Activated T-cell treated with anti-CD3 and anti-CD28 coated beads for 1 hour (primary cell): ENCODE measurements around the gene ABR.
"Not testable (repeated sequence)": the region's sequence is repeated elsewhere in the genome, so short reads cannot be mapped to it uniquely, and the experiment has no call there.

ENCODE experiments used
- DNase-seq: peaks from one replicate; pipeline ENCODE4 v3.0.0-alpha.2; 2020; ENCODE audit warnings: low read depth

ABR gene

GRCh38 chr17:1173432-1174262, 6.1 kb downstream of the ABR start:
- DNase-seq = no peak

GRCh38 chr17:1171953-1172352, 7.8 kb downstream of the ABR start:
- DNase-seq = no peak

DNA sequence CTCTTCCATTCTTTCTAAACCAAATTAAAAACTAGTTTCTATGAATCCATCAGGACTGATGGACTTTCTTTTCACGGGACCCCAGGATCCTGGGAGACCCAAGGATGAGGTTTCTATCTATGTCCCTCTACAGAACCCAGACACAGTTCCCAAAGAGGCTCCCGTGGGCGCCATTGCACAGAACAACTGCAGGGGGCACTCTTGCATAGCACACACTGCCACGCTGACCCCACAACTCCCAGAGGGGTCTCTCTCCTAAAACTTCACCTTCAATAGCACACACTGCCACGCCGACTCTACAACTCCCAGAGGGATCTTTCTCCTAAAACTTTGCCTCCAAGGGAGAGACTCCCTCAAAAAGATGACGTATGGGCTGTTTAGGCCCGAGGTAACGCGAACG, 9.0 kb downstream of the ABR start:
- DNase-seq = no peak

GRCh38 chr17:1169929-1170312, 9.9 kb downstream of the ABR start:
- no peak for DNase-seq

- DNase-seq = no peak
Observed at GRCh38 chr17:1169221-1169928, 10.4 kb downstream of the ABR start.

DNA sequence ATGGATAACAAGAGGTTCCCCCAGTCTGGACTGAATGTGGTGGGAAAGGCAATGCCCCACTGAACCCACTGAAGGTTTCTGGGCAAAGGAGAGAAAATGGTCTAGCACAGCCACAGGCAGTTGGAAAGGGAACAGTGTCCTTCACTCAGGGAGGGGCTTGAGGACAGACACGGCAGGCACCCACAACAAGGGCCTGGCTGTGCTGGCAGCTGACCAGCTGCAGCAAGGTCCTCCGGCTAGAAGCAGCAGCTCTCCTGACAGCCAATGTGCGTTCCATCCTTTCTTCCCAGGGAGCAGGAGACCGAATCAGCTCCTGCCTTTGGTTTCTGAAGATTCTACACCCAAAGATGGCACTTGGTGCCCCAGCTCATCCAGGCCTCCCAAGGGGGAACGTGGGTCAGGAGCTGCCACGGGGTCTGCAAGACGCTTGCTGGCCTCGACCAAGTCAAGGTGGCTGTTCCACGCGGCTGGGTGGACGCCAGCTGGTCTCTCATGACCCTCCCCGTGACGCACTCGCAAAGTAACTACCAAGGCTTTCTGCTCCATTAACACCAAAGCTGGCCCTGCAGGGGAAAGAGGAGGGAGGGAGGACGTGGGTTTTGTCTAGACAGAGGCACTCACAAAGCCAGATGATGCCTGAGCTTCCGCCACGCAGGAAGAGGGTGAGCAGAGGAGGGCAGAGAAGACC, 11.1 kb downstream of the ABR start:
- no peak for DNase-seq

DNA sequence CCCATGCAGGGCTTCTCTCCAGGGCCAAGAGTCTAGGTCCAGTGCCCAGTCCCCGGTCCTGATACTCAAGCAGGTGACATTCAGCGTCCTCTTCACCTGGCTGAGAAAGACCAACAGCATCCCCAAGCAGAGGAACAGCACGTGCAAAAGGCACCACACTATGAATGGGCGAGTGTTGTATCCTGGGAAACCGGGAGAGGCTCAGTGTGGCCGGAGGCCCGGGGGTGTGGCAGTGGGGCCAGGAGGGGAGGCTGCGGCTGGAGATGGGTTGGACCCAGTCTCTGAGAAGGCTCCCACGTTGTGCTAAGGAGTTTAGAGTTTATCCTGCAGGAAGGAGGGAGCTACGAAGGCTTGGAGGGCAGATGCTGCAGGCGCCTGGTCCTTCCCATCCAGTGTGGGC, 13.5 kb downstream of the ABR start:
- no peak for DNase-seq

GRCh38 chr17:1165836-1166235, 13.9 kb downstream of the ABR start:
- no peak for DNase-seq

DNA sequence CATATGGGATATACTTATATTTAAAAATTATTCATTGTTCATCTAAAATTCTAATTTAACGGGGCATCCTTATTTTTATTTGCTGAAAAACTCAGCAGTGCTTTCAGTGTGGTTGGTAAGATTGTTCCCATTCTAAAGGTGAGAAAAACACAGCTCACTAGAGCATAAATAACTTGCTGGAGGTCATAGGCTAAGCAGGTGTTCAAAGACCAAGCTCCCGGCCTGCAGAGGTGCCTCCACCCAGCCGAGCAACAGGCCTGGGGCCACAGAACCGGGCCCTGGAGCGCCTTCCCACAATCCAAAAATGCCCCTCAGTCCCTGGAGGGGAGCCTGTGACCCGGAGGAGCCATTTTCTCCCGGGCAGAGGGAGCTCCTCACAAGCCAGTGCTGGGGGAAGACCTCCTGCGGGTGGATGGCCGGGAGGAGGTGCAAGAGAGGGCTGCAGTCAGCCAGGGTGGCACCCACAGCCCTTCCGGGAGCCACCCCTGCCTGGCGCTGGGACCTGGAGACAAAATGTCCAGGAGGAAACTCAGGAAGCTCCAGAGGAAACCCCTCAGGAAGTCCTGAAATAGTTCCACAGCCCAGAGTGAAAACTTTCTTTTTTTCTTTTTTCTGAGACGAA, 14.7 kb downstream of the ABR start:
- DNase-seq = no peak

GRCh38 chr17:1162116-1162855, 17.5 kb downstream of the ABR start:
- no peak for DNase-seq

GRCh38 chr17:1160591-1161390, 19.0 kb downstream of the ABR start:
- DNase-seq = no peak

DNA sequence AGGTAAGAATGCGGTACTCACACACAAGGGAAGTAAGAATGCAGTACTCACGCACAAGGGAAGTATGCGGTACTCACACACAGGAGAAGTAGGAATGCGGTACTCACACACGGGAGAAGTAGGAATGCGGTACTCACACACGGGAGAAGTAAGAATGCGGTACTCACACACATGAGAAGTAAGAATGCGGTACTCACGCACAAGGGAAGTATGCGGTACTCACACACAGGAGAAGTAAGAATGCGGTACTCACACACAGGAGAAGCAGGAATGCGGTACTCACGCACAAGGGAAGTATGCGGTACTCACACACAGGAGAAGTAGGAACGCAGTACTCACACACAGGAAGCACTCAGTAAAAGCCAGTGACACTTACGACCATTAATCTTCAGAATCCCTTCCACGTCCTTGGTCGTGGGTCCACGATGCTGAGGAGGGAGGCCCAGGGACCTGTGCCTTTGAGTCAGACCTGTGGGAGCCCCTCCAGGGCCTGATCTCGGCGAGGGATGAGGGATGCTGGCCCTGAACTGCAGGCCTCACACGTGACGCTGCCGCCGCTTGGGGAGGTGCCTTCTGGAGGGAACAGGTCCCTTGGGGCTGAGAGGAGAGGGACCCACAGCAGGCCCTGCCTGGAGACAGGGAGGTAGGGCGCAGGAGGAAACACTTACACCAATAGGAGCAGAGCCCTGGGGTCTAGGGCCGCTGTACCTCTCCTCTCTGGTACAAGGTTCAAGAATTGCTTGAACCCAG, 20.2 kb downstream of the ABR start:
- DNase-seq = no peak

DNA sequence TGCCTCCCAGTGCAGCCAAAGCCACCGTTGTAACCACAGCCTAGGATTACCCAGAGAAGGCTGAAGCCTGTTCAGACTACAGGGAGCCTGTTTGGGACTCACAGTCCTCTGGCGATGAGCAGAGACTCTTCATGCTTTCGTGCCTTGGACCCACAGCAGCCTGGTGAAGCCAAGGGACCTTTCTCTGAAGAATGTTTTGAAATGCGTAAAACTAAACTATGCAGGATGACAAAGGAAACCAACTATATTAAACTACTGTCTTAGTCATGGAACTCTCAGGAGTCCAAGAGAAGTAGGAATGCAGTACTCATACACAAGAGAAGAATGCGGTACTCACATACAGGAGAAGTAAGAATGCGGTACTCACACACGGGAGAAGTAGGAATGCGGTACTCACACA, 20.9 kb downstream of the ABR start:
- no peak for DNase-seq

DNA sequence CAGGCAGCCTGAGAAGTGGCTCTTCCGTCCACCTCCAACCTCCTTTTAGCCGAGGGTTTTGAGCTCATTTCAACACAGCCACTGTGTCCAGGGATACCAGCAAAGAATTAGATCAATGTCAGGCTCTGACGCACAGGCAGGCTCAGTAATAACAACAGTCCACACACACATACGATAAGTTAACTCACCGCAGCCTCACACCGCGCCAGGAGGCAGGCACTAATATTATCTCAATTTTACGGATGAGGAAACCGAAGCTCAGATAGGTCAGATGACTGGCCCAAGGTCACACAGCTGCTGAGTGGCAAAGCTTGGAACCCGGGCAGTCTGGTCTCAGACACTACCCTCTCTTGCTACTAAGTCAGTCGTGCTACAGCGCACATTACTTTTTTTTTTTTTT, 22.9 kb downstream of the ABR start:
- DNase-seq = no peak

GRCh38 chr17:1154704-1155103, 25.1 kb downstream of the ABR start:
- DNase-seq = no peak

DNA sequence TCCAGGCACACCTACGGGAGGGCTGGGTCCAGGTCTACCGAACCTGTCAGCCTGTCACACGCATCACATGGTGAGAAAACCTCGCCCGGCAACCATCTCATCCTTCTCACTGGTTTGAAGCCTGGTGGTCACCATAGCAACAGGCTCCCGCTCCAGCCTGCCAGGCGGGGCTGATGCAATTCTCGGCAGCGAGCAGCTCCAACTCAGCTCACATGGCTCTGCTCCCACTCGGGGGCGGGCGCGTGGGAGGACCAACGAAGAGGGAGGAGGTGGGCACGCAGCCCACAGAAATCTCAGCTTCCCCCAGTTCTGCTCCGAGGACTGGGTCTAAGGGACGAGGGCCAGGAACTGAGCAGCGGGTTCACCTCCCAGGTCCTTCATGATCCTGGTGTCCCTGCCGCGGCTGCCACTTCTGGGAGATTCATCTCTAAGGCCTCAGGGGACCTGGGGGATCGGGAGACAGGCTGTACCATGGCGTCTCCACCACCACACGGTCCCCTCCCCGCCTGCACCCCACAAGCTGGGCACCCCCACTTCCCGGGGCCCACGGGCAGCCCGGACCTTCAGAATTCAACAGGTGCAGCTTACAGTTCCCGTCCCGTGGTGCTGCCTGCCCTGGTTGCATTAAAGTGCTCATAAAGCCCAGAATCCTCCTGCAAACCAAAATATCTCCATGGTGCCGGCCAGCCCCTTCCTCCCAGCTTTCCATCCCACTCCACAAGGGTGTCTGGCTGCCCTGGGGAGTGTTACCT, 25.8 kb downstream of the ABR start:
- DNase-seq = no peak

DNA sequence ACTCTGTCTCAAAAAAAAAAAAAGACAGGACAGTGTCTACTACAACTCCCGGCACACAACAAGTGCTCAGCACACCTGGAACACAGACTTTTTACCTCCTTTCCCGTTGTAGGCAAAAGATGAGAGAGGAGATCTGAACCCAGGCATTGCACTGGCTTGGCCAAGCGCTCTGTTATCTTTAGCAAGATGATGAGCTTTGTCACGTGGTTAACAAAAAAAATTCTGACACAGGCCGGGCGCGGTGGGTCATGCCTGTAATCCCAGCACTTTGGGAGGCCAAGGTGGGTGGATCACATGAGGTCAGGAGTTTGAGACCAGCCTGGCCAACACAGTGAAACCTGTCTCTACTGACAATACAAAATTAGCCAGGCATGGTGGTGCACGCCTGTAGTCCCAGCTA, 27.2 kb downstream of the ABR start:
- DNase-seq = not testable (repeated sequence)

- DNase-seq = no peak
Observed at GRCh38 chr17:1150863-1151600, 28.7 kb downstream of the ABR start.

- no peak for DNase-seq
Observed at GRCh38 chr17:1149869-1150268, 29.9 kb downstream of the ABR start.
